ENCODE measurements around the gene EPB41L4B. TPM values are rescaled to one million over a fixed set of nuclear protein-coding genes. Genes with fewer than 3 reads are reported as not detected.
A peak's percentile ranks its signal among the peaks of the same experiment; 100 is the strongest.

EPB41L4B gene
- total and polyA plus RNA-seq, 2 of the 13 experiments (the other 11 are each of a cell fraction or from before 2014, with no cell fraction given), result 17.6 to 22.1 TPM

DNA sequence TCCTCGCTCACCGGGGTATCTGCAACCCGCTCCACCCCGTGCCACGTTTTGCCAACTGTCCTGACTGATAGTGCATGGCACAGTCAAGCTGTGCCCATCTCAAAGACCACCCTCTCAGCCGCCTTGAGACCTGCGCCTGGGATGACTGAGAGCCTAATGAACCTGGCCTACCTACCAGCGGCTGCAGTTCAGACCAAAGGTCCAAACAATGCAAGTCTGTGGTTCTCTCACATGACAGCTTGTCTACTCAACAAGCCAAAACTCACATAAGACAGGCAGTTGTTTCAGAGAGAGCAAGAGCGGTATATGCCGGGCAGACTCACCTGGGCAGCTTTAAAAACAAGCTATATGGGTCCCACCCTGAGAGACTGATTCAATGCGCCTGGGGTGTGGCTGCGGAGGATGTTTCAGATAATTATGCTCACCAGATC lies 70.5 kb downstream of the EPB41L4B start (continued):
- TF ChIP-seq, protein P1, sequence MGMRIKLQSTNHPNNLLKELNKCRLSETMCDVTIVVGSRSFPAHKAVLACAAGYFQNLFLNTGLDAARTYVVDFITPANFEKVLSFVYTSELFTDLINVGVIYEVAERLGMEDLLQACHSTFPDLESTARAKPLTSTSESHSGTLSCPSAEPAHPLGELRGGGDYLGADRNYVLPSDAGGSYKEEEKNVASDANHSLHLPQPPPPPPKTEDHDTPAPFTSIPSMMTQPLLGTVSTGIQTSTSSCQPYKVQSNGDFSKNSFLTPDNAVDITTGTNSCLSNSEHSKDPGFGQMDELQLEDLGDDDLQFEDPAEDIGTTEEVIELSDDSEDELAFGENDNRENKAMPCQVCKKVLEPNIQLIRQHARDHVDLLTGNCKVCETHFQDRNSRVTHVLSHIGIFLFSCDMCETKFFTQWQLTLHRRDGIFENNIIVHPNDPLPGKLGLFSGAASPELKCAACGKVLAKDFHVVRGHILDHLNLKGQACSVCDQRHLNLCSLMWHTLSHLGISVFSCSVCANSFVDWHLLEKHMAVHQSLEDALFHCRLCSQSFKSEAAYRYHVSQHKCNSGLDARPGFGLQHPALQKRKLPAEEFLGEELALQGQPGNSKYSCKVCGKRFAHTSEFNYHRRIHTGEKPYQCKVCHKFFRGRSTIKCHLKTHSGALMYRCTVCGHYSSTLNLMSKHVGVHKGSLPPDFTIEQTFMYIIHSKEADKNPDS (CRISPR knock-in tag; IDR thresholded peaks at IDR 0.05), result no peak
- TF ChIP-seq ZNF740 (CRISPR knock-in tag; IDR thresholded peaks at IDR 0.05) (no peak), SKI (IDR thresholded peaks at IDR 0.05; ENCODE audit: partially characterized antibody) (peak; percentile 7), U2AF1 (optimal IDR thresholded peaks at IDR 0.05; ENCODE audit: low read depth, low read length) (no peak), ZNF12 (CRISPR knock-in tag; IDR thresholded peaks at IDR 0.05) (no peak), ZBTB3 (CRISPR knock-in tag; IDR thresholded peaks at IDR 0.05; ENCODE audit: borderline replicate concordance, low read depth) (0 out of 2 replicates have a peak, but pooled peaks have one; percentile 8), USF2 (IDR thresholded peaks at IDR 0.05; ENCODE audit: low read depth, low read length) (no peak), USF2 (CRISPR knock-in tag; IDR thresholded peaks at IDR 0.05; ENCODE audit: borderline replicate concordance) (no peak), GABPA (IDR thresholded peaks at IDR 0.05; ENCODE audit: low read depth, low read length) (no peak), GABPA (CRISPR knock-in tag; IDR thresholded peaks at IDR 0.05; ENCODE audit: low read depth) (no peak), BCL3 (CRISPR knock-in tag; IDR thresholded peaks at IDR 0.05) (no peak), SMARCC2 (IDR thresholded peaks at IDR 0.05) (no peak), MTF1 (CRISPR knock-in tag; IDR thresholded peaks at IDR 0.05) (no peak), TBL1XR1 (IDR thresholded peaks at IDR 0.05; ENCODE audit: borderline replicate concordance, low read length, partially characterized antibody) (no peak), NFKBIZ (CRISPR knock-in tag; IDR thresholded peaks at IDR 0.05) (no peak)
- TF ChIP-seq, protein P2, sequence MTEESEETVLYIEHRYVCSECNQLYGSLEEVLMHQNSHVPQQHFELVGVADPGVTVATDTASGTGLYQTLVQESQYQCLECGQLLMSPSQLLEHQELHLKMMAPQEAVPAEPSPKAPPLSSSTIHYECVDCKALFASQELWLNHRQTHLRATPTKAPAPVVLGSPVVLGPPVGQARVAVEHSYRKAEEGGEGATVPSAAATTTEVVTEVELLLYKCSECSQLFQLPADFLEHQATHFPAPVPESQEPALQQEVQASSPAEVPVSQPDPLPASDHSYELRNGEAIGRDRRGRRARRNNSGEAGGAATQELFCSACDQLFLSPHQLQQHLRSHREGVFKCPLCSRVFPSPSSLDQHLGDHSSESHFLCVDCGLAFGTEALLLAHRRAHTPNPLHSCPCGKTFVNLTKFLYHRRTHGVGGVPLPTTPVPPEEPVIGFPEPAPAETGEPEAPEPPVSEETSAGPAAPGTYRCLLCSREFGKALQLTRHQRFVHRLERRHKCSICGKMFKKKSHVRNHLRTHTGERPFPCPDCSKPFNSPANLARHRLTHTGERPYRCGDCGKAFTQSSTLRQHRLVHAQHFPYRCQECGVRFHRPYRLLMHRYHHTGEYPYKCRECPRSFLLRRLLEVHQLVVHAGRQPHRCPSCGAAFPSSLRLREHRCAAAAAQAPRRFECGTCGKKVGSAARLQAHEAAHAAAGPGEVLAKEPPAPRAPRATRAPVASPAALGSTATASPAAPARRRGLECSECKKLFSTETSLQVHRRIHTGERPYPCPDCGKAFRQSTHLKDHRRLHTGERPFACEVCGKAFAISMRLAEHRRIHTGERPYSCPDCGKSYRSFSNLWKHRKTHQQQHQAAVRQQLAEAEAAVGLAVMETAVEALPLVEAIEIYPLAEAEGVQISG (CRISPR knock-in tag; IDR thresholded peaks at IDR 0.05), result no peak
- TF ChIP-seq, protein P3, sequence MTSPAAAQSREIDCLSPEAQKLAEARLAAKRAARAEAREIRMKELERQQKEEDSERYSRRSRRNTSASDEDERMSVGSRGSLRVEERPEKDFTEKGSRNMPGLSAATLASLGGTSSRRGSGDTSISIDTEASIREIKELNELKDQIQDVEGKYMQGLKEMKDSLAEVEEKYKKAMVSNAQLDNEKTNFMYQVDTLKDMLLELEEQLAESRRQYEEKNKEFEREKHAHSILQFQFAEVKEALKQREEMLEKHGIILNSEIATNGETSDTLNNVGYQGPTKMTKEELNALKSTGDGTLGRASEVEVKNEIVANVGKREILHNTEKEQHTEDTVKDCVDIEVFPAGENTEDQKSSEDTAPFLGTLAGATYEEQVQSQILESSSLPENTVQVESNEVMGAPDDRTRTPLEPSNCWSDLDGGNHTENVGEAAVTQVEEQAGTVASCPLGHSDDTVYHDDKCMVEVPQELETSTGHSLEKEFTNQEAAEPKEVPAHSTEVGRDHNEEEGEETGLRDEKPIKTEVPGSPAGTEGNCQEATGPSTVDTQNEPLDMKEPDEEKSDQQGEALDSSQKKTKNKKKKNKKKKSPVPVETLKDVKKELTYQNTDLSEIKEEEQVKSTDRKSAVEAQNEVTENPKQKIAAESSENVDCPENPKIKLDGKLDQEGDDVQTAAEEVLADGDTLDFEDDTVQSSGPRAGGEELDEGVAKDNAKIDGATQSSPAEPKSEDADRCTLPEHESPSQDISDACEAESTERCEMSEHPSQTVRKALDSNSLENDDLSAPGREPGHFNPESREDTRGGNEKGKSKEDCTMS (CRISPR knock-in tag; conservative IDR thresholded peaks at IDR 0.05), result no peak

All from HepG2 (cell line).